GM12864 (cell line): ENCODE data around the gene CNOT1.

Experiments
- DNase-seq: peaks from one replicate; pipeline ENCODE4 v3.0.0-alpha.2; 2011; ENCODE audit warnings: low read depth
- H3K4me3 ChIP-seq: 2 replicates; pipeline ENCODE4 v1.5.1; 2011; ENCODE audit warnings: mild to moderate bottlenecking, low read depth, low read length, control low read depth
- TF ChIP-seq, protein P1 (sequence below): IDR thresholded peaks from 2 replicates; pipeline ENCODE4 v1.5.1; 2011; ENCODE audit warnings: low read depth, mild to moderate bottlenecking, moderate library complexity, low read length, control low read depth, inconsistent platforms; ENCODE audit errors: missing control alignments

The CNOT1 gene

DNA sequence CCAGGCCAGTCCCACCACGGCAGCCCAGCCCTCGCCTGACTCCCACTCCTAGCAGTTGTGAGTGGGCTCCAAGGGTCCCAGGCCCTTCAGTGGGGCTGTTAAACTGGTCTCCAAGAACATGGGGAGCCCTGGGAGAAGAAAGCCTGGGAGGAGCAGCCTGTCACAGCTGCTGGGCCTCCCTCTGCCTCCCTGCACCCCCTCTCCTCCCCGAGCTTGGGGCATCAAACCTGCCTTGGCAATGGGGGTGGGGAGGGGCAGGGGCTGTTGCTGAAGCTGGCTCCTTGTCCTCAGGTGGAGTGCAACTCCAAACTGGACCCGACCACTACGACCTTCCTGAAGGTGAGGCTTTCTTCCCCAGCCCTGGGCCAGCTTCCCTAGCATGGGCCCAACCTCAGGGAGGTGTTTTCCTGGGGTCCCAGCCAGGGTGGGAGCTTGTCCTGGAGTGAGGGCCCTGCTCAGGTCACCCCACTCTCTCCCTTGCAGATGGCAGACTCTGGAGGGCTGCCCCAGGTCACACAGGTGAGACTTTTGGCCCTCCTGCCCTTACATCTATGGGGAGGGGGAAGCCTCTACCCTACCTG, 120.9 kb downstream of the CNOT1 start:
- TF ChIP-seq, protein P1, sequence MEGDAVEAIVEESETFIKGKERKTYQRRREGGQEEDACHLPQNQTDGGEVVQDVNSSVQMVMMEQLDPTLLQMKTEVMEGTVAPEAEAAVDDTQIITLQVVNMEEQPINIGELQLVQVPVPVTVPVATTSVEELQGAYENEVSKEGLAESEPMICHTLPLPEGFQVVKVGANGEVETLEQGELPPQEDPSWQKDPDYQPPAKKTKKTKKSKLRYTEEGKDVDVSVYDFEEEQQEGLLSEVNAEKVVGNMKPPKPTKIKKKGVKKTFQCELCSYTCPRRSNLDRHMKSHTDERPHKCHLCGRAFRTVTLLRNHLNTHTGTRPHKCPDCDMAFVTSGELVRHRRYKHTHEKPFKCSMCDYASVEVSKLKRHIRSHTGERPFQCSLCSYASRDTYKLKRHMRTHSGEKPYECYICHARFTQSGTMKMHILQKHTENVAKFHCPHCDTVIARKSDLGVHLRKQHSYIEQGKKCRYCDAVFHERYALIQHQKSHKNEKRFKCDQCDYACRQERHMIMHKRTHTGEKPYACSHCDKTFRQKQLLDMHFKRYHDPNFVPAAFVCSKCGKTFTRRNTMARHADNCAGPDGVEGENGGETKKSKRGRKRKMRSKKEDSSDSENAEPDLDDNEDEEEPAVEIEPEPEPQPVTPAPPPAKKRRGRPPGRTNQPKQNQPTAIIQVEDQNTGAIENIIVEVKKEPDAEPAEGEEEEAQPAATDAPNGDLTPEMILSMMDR: no peak
- no peak overlapping the region for H3K4me3 ChIP-seq
- no peak for DNase-seq

DNA sequence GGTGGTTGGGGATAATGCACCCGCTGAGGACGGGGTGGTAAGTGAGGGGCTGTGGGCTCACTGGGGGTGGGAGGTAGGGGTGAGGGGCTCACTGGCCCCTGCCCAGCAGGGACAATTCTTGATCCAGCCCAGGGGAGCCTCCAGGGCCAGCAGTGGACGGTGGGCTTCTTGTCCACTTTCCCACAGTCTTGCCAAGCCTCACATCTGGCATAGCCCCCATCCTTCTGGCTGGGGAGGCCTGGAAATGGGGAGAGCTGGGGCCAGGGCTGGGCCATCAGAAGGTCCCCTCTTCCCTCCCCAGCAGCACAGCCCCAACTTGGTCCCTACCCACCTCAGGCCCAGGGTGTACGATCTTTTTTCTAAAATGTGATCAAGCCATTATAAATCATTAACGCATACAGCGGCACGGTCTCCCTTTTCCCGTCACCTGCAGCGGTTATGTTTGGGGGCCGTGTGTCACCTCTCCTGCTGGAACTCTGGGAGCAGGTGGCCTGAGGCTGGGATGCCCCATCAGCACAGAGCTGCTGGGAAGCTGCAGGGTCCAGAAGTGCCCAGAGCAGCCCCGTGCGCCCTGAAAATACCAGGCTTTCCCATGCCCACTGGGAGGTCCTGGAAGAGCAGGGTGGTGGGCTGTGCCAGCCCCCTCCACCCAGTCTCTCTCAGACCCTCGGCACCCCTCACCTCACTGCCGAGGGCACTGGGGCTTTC, 121.5 kb downstream of the CNOT1 start:
- TF ChIP-seq, protein P1: no peak
- DNase-seq: no peak
- H3K4me3 ChIP-seq: no peak overlapping the region

DNA sequence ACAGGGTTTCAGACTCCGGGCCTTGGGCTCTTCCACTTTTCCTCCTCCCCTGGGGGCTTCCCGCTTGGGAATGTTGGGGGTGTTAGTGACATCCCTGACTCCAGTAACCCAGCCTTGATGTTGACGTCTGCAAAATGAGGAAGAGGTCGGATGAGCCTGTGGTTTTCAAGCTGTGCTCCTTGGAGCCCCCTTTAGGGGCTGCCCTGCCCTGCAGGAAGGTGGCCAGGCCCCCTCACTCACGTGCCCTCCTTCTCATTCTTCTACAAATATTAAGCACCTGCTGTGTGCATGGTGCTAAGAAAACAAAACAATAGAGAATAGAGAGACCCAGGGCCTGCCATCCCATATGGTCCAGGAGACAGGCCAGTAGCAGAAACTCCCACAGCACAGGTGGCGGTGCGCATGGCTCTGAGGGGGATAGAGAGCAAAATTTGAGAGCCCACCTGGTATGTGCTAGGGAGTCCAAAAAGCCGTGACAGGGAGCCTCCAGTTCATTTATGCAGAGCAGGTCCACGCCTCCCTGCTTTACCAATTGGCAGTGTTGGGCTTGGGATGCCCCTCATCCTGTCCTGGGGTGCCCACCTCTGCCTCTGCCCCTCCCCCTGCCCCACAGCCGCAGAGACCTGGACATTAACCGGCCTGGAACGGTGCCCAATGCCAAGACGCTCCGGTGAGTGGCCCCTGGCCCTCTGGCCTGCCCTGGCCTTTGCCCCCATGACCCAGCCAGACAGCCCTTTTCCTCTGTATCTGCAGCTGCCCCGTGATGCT, 122.2 kb downstream of the CNOT1 start:
- H3K4me3 ChIP-seq: no peak overlapping the region
- TF ChIP-seq, protein P1: no peak
- DNase-seq: no peak

DNA sequence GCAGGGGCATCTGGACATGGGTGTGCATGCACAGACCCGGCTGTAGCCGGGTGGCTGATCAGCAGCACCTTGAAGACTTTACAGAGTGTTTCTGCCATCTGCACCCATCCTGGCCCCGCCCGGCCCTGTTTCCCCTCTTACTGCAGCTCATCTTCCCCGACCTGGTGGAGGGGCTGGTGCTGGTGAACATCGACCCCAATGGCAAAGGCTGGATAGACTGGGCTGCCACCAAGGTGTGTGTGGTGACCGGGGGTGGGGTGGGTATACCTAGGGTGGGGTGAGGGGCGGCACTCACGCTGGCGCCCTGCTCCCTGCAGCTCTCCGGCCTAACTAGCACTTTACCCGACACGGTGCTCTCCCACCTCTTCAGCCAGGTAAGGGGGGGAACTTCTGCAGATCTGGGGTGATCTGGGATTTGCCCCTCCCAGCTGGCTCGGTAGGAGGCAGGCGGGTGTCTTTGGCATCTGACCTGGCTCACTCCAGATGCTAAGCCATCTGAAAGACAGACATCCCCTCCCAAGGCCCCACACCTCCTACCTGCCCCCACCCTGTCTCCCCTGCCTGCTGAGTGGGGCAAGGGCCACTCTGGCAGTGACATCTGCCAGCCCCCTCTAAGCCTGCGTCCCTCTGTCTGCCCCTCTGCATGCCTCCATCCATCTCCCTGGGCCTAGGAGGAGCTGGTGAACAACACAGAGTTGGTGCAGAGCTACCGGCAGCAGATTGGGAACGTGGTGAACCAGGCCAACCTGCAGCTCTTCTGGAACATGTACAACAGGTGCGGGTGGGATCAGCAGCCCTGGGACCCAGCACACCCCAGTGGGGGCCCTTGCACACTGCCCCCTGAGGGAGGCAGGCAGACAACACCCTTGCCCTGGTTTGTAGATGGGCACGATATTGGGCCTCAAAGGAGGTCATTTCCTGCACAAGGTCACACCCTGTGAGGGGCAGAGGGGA, 123.1 kb downstream of the CNOT1 start:
- no peak for DNase-seq
- no peak overlapping the region for H3K4me3 ChIP-seq
- TF ChIP-seq, protein P1: no peak

DNA sequence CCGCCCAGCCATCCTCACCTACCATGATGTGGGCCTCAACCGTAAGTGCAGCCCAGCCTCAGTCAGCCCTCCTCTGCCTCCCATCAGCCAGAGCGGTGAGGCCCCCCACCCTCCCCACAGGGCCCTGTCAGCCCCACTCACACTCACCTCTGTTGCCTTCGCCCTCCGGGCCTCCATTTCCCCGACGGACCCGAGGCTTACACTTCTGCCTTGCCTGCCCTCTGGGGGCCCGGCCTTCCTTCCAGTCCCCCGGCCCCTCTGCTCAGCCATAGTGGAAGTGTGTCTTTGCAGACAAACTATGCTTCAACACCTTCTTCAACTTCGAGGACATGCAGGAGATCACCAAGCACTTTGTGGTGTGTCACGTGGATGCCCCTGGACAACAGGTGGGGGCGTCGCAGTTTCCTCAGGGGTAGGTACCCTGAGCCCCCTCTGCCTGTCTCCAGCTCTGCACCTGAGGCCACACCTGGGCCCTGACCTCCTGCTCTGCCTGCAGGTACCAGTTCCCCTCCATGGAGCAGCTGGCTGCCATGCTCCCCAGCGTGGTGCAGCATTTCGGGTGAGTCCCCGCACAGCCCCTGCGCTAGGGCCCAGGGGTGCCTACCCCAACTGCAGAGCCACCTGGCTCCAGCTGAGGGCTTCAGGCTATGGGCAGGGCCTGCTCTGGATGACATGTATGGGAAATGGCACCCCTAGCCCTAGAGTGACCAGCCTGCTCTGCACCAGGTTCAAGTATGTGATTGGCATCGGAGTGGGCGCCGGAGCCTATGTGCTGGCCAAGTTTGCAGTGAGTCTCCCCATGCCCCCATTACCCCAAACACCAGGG, 125.5 kb downstream of the CNOT1 start:
- TF ChIP-seq, protein P1: no peak
- no peak overlapping the region for H3K4me3 ChIP-seq
- DNase-seq: no peak
